Measurements from ENCODE around the gene MSTN.

The MSTN gene

DNA sequence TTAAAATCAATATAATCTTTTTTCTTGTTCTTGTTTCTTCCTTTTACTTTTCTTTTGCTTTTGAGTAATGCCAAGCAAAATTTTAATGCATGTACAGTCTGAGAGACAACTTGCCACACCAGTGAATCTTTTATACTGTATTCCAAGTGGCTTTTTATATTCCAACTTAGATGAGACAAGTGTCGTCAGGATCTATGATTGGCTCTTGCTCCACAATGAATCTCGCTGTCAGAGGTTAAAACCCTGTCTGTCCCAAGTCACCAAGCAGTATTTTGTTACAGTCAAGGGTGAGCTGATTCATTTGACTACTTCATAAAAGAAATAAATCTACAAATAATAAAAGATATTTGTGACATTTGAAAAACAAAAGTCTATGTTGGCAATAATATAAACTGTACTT lies at the start of gene MSTN:
TSS of gene MSTN (minus strand) at position 129 of the 400 bp plus-strand sequence. CDS start 133 bp downstream, outside the sequence.
- DNase-seq: no peak

DNA sequence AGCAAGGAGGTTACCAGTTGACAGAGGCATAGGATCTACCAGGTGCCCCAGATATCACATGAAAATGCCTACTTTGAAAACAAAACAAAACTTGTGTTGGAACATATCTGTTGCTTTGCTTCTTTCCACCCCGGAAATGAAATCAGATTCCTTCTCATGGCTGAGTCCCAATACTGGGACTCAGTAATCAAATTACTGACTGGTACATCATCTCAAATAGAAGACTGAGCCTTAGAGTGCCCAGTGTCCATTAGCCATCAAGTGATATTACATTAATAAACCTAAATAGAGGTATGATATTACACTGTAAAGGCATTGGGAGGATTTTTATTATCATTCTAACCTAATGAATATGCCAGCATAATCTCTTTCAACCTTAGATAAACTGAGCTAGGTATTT lies 48.6 kb upstream of the MSTN start:
- DNase-seq: no peak

DNA sequence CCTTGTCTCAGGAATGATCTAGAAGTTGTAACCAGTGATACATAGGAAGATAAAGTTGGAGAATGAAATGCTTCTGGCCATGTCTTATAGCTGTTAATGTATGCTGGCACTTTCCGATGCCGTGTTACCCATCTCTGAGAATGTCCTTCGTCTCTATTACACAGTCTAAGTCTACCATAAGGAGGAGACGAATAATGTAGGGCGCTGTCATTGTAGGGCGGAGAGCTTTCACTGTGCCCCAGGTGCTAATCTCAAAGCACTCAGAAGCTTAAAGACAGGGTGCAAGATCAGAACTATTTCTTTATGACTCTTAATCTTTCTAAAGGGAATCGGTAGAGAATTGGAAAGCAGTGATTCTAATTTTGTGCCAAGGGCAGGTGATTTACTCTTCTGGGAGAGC lies 48.2 kb upstream of the MSTN start:
- no peak for DNase-seq

DNA sequence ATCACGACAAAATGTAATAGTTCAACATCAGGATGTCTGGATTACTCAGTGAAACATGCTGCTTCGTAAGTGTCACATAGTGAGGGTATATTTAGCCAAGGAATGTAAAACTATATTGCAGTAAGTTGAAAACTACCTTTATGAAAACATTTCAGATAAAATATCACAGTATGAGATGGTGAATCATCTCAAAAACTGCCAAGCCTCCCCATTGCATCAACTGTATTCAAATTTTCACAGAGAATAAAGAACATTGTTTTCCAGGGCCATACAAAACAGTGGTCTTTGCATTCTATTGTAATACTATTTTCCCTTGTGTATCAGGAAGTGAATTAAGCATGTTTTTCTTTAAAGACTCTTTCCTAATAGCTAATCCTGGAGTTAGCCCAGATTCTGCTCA lies 47.6 kb upstream of the MSTN start:
- DNase-seq: no peak

DNA sequence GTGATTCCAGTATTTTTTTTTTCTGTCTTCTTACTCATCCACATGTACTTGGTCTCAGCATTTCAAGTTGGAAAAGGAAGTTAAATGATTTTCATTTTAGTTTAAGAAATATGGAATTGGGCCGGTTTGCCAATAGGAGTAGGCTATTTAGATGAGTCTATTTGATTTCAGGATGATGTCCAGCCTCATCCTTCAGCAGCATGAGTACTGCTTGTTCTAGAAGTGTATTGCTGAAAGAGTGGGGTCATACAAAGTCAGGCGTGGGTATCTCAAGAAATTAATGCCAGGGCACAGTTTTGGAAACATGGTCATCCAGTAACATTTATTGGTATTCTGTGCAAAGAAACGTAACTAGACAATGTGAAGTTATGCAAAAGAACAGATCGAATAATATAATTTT lies 44.9 kb upstream of the MSTN start:
- DNase-seq: no peak

DNA sequence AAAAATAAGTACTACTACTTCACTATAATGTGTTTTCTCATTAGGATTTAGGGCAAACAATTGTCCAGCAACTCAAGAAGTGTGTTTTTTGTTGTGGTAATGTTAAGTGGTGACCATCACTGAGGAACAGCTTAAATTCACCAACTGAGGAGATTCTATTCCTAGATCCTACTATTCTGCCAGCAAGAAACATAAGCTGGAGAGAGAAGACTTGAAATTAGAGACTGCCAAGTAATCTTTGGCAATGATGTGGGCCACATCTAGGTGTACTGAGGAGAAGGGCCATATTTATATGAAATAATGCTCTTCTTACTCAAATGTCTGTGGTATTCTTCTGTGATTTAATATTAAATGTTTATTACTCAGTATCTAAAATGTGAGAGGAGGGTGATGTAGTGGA lies 44.3 kb upstream of the MSTN start:
- DNase-seq: no peak

DNA sequence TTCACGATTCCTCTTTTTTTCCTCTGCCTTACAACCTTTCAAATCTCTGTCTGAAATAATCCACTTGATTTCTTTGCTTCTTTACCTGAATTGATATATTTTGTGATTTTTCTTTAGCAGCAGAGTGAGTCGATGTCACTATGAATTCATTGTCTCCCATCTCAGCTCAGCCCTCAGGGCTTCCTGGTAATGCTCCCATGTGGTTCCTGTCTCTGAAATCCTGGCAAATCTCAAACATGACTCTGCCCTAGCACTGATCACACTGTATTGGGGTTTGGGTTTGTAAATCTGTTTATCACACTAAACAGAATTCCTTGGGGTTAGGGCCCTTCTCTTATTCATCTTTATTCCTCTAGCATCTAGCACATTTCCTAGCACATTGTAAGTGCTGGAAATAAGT lies 43.0 kb upstream of the MSTN start:
- no peak for DNase-seq

DNA sequence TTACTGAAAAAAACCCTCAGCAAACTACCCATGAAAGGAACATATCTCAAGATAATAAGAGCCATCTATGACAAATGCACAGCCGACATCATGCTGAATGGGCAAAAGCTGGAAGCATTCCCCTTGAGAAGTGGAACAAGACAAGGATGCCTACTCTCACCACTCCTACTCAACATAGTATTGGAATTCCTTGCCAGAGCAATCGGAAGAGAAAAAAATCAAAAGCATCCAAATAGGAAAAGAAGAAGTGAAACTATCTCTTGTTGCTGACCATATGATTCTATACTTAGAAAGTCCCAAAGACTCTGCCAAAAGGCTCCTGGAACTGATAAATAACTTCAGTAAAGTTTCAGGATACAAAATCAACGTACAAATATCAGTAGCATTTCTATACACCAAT lies 40.6 kb upstream of the MSTN start:
- no peak for DNase-seq

DNA sequence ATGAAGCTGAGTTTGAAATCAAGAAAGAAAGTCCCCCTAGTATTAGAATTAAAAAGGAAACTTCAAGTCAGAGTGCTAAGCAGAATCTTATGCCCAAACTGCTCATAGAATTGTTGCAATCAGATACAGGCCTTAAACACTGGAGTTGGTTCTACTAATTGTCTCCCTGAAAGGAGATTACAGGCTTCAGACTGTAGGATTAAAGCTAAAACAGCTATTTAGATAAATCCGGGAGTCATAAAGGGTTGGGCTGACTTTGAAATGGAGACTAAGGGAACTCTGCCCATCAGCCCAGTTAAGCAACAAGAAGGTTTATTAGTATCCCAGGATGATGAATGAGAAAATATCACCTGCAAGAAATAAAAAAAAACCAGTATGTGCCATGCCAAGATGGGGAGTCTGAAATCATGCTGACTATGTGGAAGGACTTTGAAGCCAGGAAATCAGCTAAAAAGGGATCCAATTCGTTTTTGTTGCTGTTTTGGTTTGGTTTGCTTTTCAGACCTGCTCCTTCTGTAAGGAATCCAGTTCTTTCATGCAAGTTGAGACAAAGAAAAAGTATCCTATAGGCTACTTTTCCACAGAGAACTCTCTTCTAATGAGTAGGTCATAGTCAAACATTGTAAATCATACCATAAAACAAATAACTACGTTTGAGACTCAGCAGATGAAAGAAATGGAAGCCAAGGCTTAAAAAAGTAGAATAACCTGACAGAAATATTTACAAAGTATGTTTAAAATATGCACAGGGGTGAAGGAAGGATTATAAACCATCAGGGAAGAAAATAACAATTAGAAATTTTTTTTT lies 37.6 kb upstream of the MSTN start:
- no peak for DNase-seq

DNA sequence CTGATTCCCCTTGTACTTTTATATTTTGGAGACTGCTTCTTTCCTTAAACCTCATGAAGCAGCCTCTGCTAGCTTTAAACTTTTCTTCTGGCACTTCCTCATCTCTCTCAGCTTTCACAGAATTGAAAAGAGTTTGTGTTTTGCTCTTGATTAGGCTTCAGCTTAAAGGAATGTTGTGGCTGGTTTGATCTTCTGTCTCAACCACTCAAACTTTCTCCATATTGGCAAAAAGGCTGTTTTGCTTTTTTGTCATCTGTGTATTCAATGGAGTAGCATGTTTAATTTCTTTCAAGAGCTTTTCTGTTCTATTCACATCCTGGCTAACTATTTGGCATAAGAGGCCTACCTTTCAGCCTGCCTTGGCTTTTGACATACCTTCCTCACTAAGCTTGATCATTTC lies 36.3 kb upstream of the MSTN start:
- DNase-seq: no peak

DNA sequence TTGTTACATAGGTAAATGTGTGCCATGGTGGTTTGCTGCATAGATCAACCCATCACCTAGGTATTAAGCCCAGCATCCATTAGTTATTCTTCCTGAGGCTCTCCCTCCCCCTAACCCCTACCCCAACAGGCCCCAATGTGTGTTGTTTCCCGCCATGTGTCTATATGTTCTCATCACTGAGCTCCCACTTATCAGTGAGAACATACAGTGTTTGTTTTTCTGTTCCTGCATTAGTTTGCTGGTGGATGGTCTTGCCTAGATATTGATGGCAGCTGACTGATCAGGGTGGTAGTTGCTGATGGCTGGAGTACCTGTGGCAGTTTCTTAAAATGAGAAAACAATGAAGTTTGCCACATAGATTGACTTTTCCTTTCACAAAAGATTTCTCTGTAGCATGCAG lies 34.6 kb upstream of the MSTN start:
- no peak for DNase-seq

DNA sequence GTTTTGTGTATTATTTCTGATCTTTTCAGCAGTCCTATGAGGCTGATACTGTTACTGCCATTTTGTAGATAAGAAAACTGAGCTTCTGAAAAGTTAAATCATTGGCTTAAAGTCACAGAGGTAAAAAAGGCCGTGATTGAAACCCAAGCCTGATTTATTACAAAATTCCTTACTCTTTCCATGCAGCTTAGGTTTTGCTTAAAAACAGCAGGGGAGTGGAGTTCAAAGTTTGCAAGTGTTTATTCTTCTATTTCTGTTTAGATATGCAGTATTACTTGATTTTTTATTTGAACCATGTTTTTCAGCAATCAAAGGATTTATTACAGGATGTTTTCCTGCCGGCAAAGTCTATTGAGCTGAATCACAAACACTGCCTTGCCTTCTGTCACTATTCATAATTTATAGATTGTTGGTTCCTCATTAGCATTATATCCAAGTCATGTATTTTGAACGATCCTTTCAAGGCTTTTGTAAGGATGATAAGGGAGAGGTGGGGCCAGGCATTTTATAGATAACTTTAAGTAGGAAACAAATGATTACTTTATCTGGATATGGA lies 31.9 kb upstream of the MSTN start:
- no peak for DNase-seq

DNA sequence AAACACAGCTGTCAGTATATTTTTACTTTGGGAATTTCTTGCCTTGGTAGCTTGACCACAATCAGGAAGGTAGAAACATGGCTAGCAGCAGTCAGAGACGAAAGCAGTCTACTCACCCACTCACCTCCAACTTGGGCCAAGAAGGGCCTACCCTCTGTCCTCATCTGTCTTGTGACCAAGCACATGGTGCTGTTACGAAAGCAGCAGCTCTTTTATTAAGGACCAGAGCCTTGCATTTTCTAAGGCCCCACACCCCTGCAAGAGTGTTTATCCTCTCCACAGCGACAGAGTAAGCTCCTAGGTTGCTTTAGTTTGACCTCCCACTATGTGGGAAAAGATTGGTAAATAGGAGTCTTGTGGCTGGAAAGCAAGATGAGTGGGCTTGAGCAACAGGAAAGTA lies 31.3 kb upstream of the MSTN start:
- DNase-seq: no peak

DNA sequence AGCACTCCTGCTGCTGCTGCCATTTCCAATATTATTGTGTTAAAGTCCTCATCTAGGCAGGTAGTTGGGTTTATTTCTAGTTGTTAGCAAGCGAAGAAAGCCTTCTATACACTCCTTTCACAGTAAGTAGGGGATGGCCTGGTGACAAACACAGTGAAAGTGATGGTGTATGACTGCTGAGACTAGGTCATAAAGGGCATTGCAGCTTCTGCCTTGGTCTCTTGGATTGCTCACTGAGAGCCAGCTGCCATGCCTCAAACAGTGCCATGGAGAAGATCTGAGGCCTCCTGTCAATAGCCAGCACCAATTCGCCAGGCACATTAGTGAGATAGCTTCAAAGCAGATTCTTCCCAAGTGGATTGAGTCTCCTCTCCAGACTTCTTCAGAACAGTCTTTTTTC lies 27.6 kb upstream of the MSTN start:
- no peak for DNase-seq

DNA sequence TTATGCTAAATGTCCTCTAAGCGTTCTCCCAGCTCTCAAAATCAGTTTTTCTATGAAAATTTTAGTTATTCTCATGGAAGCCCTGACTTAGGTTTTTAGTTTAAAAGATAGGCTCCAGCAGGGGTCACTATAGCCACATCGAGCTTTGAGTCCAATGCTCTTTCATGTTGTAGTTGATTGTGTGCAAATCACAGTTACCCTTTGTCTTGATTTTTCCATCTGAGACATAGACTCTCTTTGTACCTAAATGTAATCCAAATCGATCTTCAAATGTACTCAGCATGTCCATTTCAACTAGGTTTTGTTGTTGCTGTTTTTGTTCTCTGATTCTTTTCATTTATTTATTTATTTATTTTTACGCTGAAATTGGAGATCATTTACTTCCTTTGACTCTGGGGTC lies 26.4 kb upstream of the MSTN start:
- no peak for DNase-seq

DNA sequence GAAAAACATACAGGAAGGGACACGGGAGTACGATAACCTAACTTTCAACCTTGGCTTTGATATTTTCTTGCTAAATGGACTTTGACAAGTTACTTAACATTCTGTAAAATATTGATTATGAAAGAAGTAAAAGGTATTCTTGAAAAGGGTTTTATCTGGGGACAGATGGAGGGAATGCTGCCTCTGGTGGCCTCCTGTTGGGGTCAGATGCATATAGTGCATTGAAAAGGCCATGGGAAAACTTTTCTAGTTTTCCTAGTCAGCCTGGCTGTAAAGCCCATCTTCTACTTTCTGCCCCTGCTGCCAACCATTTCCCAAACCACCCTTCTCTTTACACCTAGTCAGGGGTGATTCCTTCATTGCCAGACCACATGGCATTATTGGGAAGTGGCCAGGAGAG lies 22.2 kb upstream of the MSTN start:
- DNase-seq: no peak

DNA sequence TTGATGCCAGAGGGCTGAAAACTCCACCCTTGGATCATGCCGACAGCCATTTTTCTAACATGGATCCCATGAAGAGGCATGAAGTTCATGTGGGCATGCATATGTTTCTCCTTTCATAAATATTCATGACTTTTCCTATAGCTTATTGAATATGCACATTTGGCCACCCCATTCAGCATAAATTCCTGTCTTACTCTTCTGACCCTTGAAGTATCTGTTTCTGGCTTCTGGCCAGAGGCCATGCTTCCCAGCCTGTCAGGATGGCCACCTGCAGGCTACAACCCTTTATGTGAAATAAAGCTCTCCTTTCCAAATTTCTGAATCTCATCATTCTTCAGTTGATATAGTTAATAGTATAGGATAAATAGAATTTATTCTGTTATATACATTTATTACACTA lies 19.6 kb upstream of the MSTN start:
- DNase-seq: no peak

DNA sequence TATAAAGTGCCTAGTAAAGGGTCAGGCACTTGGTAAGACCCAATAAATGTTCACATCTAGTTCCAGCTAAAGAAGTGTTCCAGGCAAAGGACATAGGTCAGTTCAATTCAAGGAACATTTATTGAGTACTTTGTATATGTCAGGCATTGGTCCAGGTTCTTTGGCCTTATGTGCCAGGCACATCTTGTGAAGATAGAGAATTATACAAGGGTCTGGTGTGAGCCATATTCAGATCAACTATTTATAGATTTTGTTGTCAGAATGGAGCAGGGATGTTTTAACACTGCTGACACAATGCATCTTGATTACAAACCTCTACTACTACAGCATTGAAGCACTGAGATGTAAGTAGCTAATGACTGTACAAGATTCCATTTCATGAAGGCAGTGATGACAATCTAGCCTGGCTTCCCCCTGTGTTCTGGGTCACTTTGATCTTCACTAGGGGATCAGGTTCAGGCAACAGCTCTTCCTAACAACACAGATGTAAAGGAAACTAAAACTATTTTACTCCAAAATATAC lies 18.1 kb upstream of the MSTN start:
- no peak for DNase-seq

DNA sequence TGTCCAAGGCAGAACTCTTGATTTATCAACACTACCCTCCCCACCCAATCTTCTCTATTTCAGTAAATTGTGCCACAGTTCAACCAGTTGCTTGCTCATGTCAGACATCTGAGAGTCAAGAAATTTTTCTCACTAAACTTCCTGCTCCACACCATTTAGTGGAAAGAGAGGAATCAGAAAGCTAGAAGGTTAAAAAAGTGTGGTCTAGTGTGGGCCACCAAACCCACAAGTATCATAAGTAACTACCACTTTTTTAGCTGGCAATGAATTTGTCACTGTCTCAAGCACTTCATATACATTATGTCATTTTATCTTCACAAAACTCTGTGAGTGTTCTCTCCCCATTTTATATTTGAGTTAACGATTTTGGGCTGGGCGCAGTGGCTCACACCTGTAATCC lies 16.6 kb upstream of the MSTN start:
- DNase-seq: no peak

DNA sequence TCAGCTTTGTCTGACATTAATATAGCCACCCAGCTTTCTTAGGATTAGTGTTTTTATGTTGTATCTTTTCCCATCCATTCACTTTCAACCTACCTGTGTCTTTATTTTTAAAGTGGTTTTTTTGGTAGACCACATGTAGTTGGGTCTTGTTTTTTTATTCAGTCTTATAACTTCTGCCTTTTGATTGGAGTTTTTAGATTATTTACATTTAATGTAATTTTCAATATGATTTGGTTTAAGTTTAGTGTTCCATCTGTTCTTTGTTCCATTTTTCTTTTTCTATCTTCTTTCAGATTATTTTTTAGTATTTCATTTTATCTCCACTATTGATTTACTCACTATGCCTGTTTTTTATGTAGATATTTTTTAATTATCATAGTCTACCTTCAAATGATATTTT lies 13.1 kb upstream of the MSTN start:
- no peak for DNase-seq

DNA sequence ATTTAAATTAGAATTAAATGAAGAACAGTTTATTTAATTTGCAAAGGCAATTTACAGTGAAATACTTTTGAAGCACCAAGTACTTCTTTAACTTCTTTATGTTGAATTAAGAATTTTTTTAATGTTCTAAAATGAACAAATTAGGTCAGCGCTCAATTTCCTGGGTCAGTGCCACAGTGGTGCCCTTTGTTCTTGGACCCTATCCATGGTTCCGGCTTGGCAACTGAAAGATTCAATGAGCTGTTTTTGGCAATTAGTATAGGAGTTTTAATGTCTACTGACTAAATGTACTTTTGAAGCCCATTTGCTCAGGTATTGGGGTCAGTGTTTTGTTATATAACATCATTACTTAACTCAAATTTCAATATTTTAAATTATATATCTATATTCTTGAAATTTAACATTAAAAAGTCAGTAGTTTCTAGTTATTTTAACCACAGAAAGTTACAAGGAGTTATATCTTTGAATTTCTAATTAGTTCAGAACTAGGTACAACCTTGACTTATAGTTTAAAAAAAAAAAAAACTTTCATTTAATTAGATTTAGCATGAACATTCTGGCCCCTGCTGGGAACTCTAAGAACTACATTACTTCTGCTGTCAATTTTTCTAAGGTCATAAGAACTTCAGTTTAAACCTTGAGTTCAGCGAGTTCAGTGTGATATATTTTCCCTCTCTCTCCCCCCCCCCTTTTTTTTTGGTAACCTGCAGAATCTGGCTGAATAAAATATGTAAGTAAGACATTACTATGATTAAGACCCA lies 7.6 kb upstream of the MSTN start:
- DNase-seq: no peak

DNA sequence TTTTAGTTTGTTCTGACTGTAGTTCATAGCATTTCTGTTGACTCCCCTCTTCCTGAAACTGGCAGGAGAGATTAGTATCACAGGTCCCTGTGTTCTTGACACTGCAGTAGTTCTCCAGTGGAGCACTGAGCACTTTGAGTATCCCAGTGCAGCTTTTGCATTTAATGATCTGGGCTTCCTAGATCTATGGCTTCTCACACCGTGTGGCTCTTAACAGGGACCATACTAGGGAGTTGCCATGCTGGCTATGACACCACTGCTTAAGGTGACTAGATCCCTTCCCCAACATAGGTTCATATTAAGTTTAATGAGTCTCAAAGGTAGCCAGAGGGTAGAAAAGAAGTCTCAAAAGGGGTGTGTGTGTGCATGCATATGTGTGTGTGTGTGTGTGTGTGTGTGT lies 6.2 kb upstream of the MSTN start:
- no peak for DNase-seq

DNA sequence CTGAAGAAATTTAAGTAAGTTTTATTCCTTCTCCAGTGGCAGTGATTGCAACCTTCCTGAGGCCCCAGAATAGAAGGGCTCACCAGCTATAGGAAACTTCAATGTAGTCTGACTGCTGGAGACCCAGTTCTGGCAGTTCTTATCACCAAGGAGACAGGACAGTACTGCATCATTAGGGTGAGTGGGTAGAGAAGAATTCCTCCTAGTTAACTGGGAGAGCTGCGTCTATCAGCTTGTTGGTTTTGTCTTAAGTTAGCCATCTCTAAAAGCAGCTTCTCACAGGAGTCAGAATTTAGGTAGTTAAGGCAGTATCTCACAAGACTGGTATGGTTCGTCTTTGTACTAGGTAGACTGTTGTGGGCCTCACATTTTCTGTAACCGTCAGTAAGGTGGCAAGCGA lies 3.3 kb upstream of the MSTN start:
- no peak for DNase-seq

DNA sequence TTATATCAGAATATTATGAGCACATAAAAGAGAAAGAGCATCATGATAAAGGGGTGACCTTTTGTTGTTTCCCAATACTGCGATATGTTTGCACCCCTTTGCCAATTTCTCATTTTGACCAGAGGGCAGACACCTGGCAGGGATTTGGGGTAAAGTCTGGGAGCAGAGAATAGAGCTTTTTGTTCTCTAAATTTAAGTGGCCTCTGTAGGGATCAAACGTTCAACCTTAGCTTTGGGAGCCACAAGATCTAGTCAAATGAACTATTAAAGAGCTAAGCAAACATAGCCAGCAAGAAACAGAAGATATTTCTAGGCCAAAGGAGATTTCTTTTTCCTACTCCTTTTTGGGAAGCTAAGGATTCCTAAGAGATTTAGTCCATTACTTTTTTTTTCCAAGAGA lies 1.1 kb upstream of the MSTN start:
- DNase-seq: no peak
